Stimulated activated CD8-positive, alpha-beta memory T cell treated with anti-CD3 and anti-CD28 coated beads, Interleukin-7, amount 100 ng/mL, for 24 hours (primary cell): ENCODE measurements around the gene TRPC4AP.

Source experiments
- DNase-seq: peaks from one replicate; pipeline ENCODE4 v3.0.0-alpha.2; 2020; ENCODE audit warnings: low read depth

Gene TRPC4AP

DNA sequence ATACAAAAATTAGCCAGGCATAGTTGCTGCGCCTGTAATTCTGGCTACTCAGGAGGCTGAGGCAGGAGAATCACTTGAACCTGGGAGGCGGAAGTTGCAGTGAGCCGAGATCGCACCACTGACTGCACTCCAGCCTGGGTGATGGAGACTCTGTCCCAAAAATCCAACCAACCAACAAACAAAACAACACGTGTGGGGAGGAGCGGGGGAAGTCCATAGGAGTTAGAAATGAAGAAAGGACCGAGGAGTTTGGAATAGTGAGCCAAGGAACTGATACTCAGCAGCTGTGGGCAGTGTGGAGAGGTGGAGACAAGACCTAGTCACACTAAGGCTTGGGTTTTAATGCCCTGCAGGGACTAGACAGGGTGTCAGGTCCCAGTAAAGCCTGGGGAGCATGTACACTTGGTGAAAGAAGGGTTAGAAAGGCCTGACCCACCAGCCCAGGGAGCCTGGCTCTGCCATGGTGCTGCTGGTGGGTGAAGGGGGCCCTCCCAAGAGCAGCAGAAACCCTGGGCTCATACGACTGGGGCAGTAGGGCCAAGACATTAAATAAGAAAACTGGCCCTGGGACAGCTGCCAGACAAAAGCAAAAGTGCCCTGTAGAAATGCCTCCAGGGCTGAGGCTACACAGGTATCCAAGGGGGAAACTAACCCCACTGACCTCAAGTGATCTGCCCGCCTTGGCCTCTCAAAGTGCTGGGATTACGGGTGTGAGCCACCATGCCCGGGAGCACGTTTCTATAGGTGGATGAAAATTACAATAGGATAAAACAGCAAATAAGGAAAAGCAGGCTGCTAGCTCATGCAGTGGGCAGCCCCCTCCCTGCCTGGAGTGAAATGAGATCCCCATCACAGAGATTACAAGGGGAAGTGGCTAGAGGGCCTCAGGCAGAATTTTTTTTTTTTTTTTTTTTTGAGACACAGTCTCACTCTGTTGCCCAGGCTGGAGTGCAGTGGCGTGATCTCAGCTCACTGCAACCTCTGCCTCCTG lies 78.9 kb downstream of the TRPC4AP start:
- DNase-seq: no peak

GRCh38 chr20:35012227-35013069 lies 80.2 kb downstream of the TRPC4AP start:
- no peak for DNase-seq

DNA sequence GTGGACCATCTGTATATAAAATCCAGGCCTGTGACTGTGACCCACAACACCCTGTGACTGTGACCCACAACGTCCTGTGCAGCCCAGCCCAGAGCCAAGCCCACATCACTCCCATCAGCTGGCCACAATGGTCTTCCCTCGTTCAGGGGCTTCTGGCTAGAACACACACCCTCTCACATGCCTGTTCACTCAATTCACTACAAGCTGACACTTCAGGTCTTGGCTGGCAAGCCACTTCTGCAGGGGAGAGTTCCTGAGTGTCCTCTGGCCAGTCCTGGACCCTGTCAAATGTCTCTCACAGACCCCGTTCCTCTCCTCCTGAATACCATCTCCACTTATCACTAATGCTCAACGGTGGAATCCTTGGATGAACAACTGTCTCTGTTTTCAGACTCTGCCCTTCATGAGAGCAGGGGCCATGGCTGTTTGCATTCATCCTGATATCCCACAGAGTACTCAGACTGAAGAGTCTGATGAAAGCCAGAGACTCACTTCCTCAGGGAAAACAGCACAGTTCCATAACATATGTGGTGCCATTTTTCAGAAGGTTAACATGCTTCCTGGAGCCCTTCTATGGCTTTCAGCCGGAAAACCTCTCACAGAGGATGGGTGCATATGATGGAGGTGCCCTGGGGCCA lies 80.9 kb downstream of the TRPC4AP start:
- DNase-seq: no peak

DNA sequence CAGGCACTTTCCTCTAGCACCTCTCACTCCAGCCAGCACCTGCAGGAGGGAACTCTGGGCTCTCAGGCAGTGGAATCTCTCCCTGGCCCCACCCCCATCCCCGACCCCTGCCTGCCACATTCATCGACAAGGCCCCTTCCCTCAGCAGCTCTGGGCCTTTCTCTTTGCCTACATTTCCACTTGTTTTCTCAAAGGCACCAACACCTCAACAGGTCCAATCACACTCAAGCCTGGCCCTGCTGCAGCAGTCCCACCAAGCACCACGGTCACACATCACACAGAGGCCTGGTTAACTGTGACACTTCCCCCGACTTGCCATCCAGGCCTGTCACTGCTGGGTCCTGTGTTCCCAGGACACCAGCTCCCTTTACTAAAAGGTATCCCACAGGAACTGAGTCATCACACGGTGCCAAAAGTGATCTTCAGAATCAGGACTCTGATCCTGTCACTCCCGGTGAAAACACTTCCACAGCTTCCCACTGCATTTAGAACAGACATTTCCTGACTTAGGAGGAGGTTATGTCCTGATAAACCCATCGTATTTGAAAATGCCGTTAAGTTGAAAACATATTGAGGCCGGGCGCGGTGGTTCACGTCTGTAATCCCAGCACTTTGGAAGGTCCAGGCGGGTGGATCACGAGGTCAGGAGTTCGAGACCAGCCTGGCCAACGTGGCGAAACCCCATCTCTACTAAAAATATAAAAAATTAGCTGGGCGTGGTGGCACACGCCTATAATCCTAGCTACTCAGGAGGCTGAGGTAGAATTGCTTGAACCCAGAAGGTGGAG lies 82.0 kb downstream of the TRPC4AP start:
- DNase-seq: no peak

GRCh38 chr20:35009665-35010328 lies 82.8 kb downstream of the TRPC4AP start:
- DNase-seq: no peak

DNA sequence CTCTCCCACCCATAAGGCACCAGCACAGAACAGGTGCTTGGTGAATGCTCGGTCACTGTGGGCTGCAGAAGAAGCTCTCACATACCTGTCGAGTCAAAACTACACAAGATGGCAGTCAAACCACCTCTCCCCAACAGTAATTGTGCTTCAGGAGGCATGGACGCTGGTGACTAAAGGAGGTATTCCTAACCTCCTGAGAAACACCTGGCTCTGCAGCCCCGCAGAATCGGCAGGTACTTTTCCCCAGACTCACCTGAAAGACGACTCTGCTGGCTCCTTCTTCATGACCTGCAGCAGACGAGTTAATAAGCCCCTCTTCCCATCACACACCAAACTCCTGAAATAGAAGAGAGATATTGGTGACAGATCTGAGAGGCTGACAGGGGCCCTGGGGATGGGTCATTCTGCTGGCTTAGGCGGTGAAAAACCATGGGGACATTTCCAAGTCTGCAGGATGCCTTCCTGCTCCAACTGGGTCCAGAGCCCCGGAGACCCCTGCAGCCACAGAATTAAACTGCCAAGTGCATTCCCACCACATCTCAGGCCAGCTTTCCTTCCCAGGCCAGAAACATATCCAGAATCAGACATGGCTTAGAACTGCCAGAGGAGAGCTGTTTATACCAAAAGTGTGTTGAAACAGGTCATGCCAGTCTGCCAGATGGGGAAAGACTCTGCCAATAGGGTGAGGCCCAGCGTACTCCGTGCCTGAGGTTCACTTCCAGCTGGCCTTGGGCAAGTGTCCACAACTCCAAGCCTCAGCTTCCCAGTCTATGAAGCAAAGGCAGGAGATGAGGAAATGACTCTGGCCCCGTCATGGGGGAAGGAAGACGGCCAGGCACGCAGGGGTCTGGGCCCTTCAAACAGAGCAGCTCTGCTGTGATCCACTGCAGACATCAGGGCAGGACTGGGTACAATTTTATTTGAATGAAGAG lies 83.9 kb downstream of the TRPC4AP start:
- DNase-seq: no peak

DNA sequence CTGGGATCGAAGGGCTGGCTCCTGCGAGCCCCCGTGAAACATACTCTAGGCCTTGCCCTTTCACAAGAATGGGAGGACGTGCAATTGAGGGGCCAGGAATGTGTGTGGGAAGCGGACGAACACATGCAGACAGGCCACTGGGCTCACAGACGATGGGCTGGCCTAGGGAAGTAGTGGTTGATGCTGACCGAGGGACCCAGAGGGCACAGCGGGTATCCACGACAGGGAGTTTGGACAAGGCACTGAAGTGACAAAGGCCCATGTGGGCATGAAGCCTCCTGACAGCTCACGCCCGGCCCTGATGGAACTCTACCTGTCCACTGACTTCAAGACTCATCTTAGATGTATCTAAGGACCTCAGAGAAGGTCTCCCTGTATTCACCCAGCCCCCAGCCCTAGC lies 84.7 kb downstream of the TRPC4AP start:
- no peak for DNase-seq

DNA sequence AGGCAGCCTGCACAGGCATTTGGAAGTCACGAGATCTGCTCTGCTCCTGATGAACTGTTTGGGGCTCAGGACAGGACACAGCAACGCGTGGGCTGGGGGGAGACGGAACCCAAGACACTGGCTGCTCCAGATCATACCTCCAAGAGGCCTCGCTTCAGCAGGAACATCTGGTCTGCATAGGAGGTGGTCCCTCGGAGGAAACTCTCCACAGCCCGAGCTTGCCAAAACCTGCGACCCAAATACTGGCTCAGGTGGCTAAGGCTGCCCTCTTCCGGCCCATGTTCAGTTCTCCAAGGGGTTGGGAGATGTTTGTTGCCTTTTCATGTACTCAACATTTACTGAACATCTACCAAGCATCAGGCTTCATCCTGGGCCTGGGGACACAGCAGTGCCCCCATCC lies 85.2 kb downstream of the TRPC4AP start:
- no peak for DNase-seq

GRCh38 chr20:35006531-35006971 lies 86.1 kb downstream of the TRPC4AP start:
- DNase-seq: no peak

DNA sequence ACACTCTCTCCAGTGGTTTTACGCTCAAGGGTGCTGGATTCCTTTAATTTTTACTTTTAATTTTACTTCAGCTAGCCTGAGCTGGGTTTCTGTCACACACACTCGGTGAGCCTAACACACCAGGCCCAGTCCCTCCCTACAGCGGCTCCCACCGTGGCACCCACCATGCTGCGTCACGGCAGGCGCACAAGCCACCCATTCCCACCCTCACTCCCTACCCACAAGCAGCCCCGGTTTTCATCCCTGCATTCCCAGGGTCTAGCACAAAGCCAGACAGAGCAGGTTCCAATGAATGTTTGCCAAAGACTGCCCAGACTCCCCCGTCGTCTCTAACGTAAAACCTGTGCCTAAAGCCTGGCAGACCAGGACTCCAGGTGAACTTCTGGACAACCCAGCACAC lies 86.6 kb downstream of the TRPC4AP start:
- no peak for DNase-seq

DNA sequence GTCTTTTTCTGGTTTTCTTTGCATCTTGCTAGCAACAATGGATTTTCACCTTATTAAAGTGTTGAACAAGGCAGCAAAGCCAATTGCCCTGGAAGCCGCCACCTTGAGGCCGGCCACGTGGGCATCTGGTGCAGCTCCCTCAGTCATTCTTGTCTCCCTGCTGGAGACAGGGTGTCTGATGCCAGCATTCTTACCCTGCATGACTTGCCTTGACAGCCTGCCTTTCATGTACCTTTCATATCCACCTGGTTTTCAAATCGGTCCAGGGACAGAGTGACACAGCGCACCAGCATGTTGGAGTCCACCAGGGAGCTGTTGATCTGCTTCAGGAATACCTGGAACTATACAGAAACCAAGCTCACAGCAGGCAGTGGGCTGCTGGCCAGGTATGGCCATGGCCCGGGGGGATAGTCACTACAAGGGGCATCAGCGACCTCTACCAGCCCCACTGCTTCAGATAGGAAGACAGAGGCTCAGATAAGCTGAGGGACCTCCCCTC lies 87.1 kb downstream of the TRPC4AP start:
- no peak for DNase-seq

- DNase-seq: no peak
Measured at GRCh38 chr20:35004749-35005462, 87.7 kb downstream of the TRPC4AP start.

DNA sequence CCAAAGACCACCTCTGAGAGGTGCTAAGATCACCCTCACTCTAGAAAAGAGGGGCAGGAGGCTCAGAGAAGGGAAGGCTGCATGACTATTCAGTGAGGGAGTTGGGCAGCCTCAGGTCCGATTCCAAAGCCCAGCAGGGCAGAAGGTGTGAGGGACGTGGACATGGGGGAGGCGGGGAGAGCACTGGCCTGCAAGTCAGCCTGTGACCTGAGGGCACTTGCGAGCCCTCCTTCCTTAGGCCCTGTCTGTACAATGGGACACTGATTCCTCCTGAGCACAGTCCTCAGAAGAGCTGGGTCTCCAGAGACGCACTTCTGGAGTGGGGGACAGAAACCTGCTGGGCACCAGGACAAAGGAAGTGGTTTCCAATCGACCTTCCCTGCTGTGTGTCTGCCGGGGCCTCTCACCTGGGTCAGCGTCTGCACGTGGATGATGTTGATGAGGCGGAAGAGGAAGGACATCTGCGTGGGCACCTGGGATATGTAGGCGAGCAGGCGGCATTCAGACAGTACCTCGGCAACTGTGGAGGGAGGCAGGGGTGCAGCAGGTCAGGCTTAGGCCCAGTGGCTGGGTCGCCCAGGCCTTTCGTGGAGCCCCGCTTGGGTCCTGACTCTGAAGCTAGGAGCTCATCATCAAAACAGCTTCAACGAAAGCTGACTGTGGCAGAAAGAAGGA lies 88.4 kb downstream of the TRPC4AP start:
- no peak for DNase-seq

- DNase-seq: no peak
Measured at GRCh38 chr20:35003211-35004031, 89.2 kb downstream of the TRPC4AP start.

DNA sequence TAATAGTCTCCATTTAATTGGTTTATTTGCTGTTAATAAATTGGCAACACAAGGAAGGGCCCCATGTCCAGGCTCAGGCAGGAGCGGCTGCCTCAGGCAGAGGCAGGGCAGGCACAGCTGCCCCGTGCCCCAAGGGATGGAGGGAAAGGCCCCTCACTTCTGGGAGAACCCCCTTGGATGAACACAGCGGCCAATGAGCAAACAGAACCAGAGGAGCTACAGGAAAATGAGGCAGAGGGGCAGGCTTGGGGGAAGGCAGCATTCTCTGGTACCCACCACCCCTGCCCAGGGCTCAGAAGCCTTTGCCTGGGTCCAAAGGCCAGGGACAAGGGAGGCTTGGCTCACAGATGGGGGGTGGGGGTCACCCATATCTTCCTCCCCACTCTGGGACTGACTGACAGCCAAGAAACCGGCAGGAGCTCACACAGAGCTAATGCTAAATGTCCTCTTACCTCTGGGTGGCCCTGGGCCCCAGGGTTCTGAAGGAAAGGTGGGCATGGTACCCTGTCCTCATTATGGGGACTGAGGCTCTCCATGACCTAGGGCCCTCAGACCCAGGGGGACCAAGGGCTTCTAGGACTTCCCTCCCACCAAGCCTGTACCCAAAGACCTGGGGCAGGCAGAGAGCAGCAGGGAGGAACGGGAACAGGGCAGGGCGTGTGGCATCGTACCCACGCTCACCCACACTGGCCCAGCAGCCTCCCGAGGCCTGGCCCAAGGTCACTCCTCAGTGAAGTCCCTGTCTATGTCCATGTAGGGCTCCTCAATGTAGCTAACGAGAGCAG lies 90.0 kb downstream of the TRPC4AP start:
- DNase-seq: no peak

GRCh38 chr20:35001596-35002362 lies 90.8 kb downstream of the TRPC4AP start:
- DNase-seq: no peak
